Myocyte (in vitro differentiated cells): ENCODE data around the gene GNB2. TPM values are rescaled to one million over a fixed set of nuclear protein-coding genes. Genes with fewer than 3 reads are reported as not detected.
"Not testable (repeated sequence)": the region's sequence is repeated elsewhere in the genome, so short reads cannot be mapped to it uniquely, and the experiment has no call there.

Experiments
- DNase-seq: peaks from one replicate; pipeline ENCODE4 v3.0.0-alpha.2; 2012; ENCODE audit warnings: low read depth
- total RNA-seq: library from RNA; depleted of rRNA; stranded (reverse); fragments of >200 nt; gene quantifications from 2 replicates; pipeline ENCODE4 v1.2.3, GENCODE V29; 2014

Gene GNB2
- total RNA-seq, 1 donor from 2014 or later: 96.5 TPM

DNA sequence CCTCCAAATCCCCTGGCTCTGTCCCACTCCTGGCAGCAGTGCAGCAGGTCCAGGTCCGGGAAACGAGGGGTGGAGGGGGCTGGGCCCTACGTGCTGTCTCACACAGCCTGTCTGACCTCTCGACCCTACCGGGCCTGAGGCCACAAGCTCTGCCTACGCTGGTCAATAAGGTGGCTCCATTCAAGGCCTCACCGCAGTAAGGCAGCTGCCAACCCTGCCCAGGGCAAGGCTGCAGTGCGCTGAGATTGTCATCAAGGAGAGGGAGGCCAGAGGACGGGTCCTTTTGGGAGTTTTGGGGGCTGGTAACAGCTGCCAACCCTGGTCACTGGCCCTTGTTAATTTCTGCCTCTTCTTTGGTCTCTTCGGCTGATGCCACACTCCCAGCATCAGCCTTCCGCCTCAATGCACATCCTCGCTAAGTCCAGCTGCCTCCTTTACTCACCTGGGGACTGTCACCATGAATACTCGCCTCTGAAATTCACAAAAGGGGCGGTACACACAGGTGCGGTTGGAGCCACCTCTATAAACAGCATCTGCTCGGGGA, 50.3 kb downstream of the GNB2 start:
- no peak for DNase-seq

DNA sequence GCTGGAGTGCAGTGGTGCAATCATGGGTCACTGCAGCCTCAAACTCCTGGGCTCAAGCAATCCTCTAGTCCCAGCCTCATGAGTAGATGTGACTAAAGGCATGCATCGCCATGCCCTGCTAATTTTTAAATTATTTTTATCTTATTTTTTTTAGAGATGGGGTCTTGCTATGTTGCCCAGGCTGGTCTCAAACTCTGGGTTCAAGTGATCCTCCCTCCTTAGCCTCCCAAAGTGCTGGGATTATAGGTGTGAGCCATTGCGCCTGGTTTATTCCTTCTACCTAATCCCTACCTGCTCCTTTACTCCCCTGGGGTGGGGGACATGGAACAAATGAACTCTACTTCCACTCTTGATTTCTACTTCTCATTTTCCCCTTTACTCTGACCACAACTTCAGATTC, 50.8 kb downstream of the GNB2 start:
- not testable (repeated sequence) for DNase-seq

DNA sequence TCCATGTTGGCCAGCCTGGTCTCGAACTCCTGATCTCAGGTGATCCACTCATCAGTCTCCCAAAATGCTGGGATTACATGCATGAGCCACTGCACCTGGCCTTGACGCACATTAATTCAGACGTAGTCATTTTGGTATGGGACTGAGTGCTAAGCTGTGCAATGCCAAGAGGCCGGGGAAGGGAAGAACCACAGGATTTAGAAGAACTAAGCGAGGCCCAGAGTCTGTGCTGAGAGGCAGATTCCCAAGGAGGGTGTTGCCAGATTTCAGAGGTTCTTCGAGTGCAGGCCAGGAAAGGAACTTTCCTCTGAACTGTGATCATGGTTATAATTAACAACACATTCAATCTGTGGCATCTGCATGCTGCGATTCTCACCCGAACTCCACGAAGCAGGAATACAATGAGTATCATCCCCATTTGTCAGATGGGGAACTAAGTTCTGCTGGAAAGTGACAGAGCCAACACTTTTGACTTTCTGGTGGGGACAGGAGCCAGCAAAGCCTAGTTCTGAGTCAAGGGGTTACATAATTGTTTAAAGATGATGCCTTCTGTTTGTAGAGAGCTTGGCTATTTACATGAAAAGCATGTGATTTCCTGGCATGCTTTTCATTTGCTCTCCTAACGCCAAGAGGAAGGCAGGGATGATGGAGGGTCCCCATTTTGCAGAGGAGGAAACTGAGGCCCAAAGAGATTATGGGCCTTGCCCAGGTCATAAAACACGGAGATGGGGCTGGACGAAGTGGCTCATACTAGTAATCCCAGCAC, 53.6 kb downstream of the GNB2 start:
- DNase-seq: peak; percentile 99

DNA sequence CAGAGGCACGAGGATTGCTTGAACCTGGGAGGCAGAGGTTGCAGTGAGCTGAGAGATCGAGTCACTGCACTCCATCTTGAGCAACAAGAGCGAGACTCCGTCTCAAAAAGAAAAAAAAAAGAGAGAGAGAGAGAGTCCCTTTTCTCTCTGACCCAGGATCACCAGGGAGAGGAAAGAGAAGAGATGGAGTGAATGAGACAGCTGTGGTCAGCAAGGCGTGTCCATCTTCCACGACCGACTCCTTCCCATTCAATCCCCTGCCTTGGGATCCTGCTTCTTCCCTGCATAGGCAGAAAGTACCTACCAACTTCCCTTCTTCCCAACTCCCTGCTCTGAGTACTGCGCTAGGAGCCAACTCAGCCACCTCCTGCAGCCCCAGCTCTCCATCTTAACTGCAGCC, 54.7 kb downstream of the GNB2 start:
- peak; percentile 65 for DNase-seq

Other genes with a start within 250 kb of the GNB2 start
- 4.9 and 8.3 TPM in 2 replicates for gene ZCWPW1, start 245.0 kb upstream of the GNB2 start, total RNA-seq
- gene MEPCE, start 243.9 kb upstream of the GNB2 start, total RNA-seq: 38.1 and 41.3 TPM in 2 replicates
- 42.2 and 44.3 TPM in 2 replicates for gene PPP1R35, start 237.2 kb upstream of the GNB2 start, total RNA-seq
- 0.31 and 0.48 TPM in 2 replicates for gene SPACDR, start 209.5 kb upstream of the GNB2 start, total RNA-seq
- gene TSC22D4, start 194.5 kb upstream of the GNB2 start, total RNA-seq: 32.9 and 34.6 TPM in 2 replicates
- gene NYAP1, start 189.8 kb upstream of the GNB2 start, total RNA-seq: 0.05 TPM in 1 of 2 replicates, not detected in the other
- 10.5 and 11.7 TPM in 2 replicates for gene AGFG2, start 134.5 kb upstream of the GNB2 start, total RNA-seq
- gene SAP25, start 99.8 kb upstream of the GNB2 start, total RNA-seq: 0.21 TPM in 1 of 2 replicates, not detected in the other
- 63.1 and 99.7 TPM in 2 replicates for gene LRCH4, start 87.6 kb upstream of the GNB2 start, total RNA-seq
- 0.21 and 1.2 TPM in 2 replicates for gene FBXO24, start 87.4 kb upstream of the GNB2 start, total RNA-seq
- gene PCOLCE, start 71.4 kb upstream of the GNB2 start, total RNA-seq: 14.1 and 16.6 TPM in 2 replicates
- gene MOSPD3, start 61.2 kb upstream of the GNB2 start, total RNA-seq: 8.1 and 10.9 TPM in 2 replicates
- not detected in 2 replicates for gene TFR2, start 32.2 kb upstream of the GNB2 start, total RNA-seq
- not detected in 2 replicates for gene ACTL6B, start 17.3 kb upstream of the GNB2 start, total RNA-seq
- gene GIGYF1, start 20.5 kb downstream of the GNB2 start, total RNA-seq: 25.8 and 30.4 TPM in 2 replicates
- gene POP7, start 32.4 kb downstream of the GNB2 start, total RNA-seq: 36.2 and 46.9 TPM in 2 replicates
- gene EPO, start 46.7 kb downstream of the GNB2 start, total RNA-seq: 0.16 and 0.88 TPM in 2 replicates
- gene ZAN, start 59.9 kb downstream of the GNB2 start, total RNA-seq: 0.05 TPM in 1 of 2 replicates, not detected in the other
- gene EPHB4, start 153.8 kb downstream of the GNB2 start, total RNA-seq: 63.7 and 84.1 TPM in 2 replicates
- gene SLC12A9, start 179.0 kb downstream of the GNB2 start, total RNA-seq: 13.4 and 23.8 TPM in 2 replicates
- 94.2 and 99.3 TPM in 2 replicates for gene TRIP6, start 193.6 kb downstream of the GNB2 start, total RNA-seq
- gene SRRT, start 201.4 kb downstream of the GNB2 start, total RNA-seq: 44.7 and 55.7 TPM in 2 replicates
- 8.5 and 14.3 TPM in 2 replicates for gene UFSP1, start 216.0 kb downstream of the GNB2 start, total RNA-seq
- gene ACHE, start 222.1 kb downstream of the GNB2 start, total RNA-seq: 51.0 and 84.4 TPM in 2 replicates